Measurements from ENCODE around the gene CEMIP. TPM values are rescaled to one million over a fixed set of nuclear protein-coding genes. Genes with fewer than 3 reads are reported as not detected.
A peak's percentile ranks its signal among the peaks of the same experiment; 100 is the strongest.

Gene CEMIP
- total and polyA plus RNA-seq, 2 of the 13 experiments (the other 11 are each of a cell fraction or from before 2014, with no cell fraction given) = 4.3 to 28.5 TPM

GRCh38 chr15:80953953-80954778 is 175.0 kb downstream of the CEMIP start (continued):
- TF ChIP-seq ZNF749 (CRISPR knock-in tag; IDR thresholded peaks at IDR 0.05; ENCODE audit: borderline replicate concordance) = no peak
- no peak for TF ChIP-seq ZFY (CRISPR knock-in tag; IDR thresholded peaks at IDR 0.05)
- TF ChIP-seq KLF9 (CRISPR knock-in tag; IDR thresholded peaks at IDR 0.05; ENCODE audit: low read depth) = no peak
- peak; percentile 28; the same call in 1 of the 2 replicates for TF ChIP-seq CTCF (CRISPR knock-in tag; IDR thresholded peaks at IDR 0.05)
- TF ChIP-seq ATF3 (CRISPR knock-in tag; IDR thresholded peaks at IDR 0.05) = no peak
- TF ChIP-seq GATAD2A (CRISPR knock-in tag; IDR thresholded peaks at IDR 0.05) = no peak
- TF ChIP-seq ZNF343 (CRISPR knock-in tag; IDR thresholded peaks at IDR 0.05) = no peak
- no peak for TF ChIP-seq YEATS2 (CRISPR knock-in tag; IDR thresholded peaks at IDR 0.05; ENCODE audit: borderline replicate concordance)
- no peak for TF ChIP-seq KLF13 (CRISPR knock-in tag; IDR thresholded peaks at IDR 0.05)
- TF ChIP-seq ZNF530 (CRISPR knock-in tag; IDR thresholded peaks at IDR 0.05; ENCODE audit: low read depth) = no peak
- TF ChIP-seq, protein P1, sequence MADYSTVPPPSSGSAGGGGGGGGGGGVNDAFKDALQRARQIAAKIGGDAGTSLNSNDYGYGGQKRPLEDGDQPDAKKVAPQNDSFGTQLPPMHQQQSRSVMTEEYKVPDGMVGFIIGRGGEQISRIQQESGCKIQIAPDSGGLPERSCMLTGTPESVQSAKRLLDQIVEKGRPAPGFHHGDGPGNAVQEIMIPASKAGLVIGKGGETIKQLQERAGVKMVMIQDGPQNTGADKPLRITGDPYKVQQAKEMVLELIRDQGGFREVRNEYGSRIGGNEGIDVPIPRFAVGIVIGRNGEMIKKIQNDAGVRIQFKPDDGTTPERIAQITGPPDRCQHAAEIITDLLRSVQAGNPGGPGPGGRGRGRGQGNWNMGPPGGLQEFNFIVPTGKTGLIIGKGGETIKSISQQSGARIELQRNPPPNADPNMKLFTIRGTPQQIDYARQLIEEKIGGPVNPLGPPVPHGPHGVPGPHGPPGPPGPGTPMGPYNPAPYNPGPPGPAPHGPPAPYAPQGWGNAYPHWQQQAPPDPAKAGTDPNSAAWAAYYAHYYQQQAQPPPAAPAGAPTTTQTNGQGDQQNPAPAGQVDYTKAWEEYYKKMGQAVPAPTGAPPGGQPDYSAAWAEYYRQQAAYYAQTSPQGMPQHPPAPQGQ (CRISPR knock-in tag; IDR thresholded peaks at IDR 0.05; ENCODE audit: borderline replicate concordance) = no peak
- TF ChIP-seq, protein P2, sequence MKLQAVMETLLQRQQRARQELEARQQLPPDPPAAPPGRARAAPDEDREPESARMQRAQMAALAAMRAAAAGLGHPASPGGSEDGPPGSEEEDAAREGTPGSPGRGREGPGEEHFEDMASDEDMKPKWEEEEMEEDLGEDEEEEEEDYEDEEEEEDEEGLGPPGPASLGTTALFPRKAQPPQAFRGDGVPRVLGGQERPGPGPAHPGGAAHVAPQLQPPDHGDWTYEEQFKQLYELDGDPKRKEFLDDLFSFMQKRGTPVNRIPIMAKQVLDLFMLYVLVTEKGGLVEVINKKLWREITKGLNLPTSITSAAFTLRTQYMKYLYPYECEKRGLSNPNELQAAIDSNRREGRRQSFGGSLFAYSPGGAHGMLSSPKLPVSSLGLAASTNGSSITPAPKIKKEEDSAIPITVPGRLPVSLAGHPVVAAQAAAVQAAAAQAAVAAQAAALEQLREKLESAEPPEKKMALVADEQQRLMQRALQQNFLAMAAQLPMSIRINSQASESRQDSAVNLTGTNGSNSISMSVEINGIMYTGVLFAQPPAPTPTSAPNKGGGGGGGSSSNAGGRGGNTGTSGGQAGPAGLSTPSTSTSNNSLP (IDR thresholded peaks at IDR 0.05; ENCODE audit: low read depth, low read length) = 0 out of 2 replicates have a peak, but pooled peaks have one; percentile 34
- TF ChIP-seq, protein P3, sequence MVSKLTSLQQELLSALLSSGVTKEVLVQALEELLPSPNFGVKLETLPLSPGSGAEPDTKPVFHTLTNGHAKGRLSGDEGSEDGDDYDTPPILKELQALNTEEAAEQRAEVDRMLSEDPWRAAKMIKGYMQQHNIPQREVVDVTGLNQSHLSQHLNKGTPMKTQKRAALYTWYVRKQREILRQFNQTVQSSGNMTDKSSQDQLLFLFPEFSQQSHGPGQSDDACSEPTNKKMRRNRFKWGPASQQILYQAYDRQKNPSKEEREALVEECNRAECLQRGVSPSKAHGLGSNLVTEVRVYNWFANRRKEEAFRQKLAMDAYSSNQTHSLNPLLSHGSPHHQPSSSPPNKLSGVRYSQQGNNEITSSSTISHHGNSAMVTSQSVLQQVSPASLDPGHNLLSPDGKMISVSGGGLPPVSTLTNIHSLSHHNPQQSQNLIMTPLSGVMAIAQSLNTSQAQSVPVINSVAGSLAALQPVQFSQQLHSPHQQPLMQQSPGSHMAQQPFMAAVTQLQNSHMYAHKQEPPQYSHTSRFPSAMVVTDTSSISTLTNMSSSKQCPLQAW (CRISPR knock-in tag; IDR thresholded peaks at IDR 0.05) = no peak
- TF ChIP-seq GLI4 (CRISPR knock-in tag; IDR thresholded peaks at IDR 0.05; ENCODE audit: borderline replicate concordance) = no peak
- TF ChIP-seq GATA4 (IDR thresholded peaks at IDR 0.05; ENCODE audit: borderline replicate concordance, low read depth) = no peak; the same call in 1 of the 2 replicates
- TF ChIP-seq ARHGAP35 (CRISPR knock-in tag; IDR thresholded peaks at IDR 0.05; ENCODE audit: borderline replicate concordance) = no peak
- no peak for TF ChIP-seq IRF2 (CRISPR knock-in tag; IDR thresholded peaks at IDR 0.05)
- peak; percentile 67; the same call in 1 of the 2 replicates for TF ChIP-seq NFE2L2 (IDR thresholded peaks at IDR 0.05; ENCODE audit: low read length)
- no peak for TF ChIP-seq ETS1 (CRISPR knock-in tag; IDR thresholded peaks at IDR 0.05)
- peak; percentile 28 for TF ChIP-seq HNRNPH1 (optimal IDR thresholded peaks at IDR 0.05; ENCODE audit: low read depth, low read length)
